Stimulated activated CD8-positive, alpha-beta memory T cell treated with anti-CD3 and anti-CD28 coated beads, Interleukin-15, amount 100 ng/mL, for 24 hours (primary cell): ENCODE results near the gene PGR.

Experiments used
- DNase-seq: peaks from one replicate; pipeline ENCODE4 v3.0.0-alpha.2; 2020; ENCODE audit warnings: low read depth

PGR gene

DNA sequence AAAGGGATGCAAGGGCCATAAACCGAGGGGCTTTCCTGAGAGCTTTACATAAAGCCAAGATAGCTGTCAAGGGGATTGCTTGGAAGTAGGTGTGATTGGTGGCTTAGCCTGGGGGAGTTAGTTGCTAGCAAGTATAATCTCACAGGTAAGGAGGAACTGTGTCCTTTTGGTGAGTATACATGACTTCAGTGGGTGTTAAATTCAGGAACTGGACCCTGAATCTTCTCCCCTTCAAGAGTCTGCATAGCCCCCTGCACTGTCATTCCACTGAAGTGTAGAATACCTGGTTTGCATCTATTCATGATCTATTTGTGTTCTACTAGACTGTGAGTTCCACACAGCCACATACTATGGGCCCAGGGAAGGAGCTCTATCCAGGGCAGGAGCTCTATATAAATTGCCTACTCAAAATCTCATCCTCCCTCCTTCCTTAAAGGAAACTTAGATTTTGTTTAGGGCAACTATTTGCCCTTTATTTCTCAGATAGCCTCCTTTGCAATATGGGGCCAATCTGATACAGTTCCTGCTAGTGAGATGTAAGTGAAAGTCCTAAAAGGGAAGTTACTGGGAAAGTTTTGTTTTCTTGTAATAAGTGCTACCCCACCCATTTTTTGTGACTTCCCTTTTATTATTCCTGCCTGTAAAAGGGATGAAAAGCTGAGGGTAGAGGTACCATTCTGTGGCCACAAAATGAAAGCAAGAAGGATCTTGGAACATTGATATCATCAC lies 120.5 kb downstream of the PGR start:
- DNase-seq: no peak

DNA sequence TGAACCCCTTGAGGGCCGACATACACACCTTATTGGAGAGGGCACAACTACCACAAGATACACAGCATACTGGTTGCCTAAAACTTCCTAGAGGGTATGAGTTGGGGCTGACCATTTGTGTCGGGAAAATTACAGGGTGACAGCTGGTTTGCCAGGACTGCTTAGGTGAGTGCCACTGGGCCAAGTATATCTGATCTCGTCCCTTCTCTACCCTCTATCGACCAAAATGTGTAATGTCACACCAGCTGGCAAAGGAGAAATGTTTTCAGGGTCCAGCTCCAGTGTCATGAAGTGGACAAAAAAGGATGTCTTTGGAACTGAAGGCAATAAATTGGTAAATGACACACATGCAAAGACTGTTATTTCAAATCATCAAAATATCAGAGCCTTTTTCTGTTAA lies 126.1 kb downstream of the PGR start:
- DNase-seq: no peak

DNA sequence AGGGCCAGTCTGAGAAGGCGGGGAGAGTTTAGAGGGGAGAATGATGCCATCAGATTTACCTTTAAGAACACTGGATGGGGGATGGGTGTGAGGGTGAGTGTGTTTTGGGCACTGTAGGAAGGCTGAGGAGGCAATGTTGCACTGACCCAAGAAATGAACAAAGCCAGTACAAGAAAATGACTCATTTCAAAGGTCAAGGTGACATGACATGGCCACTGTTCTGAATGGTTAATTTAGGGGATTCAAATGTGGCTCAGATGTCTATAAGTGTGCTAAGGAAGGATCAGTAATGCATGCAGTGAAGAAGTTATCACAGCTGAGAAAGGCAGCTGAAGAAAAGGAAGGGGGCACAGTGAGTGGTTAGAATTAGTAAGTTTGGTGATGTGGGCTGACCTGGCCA lies 129.9 kb downstream of the PGR start:
- no peak for DNase-seq

DNA sequence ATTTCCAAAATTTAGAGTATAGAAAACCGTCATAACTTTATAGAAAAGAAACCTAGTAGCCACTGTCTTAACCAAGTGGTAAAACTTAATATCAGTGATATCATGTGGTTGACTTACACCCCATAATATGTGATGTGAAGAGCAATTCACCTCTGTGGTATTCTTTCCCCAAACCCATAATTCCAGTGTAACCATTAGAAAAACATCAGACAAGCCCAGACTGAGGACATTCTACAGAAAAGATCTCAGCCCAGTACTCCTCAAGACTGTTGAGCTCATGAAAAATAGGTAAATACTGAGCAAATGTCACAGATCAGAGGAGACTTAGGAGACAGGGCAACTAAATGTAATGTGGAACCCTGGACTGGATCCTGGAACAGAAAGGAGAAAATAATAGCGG lies 134.6 kb downstream of the PGR start:
- no peak for DNase-seq

DNA sequence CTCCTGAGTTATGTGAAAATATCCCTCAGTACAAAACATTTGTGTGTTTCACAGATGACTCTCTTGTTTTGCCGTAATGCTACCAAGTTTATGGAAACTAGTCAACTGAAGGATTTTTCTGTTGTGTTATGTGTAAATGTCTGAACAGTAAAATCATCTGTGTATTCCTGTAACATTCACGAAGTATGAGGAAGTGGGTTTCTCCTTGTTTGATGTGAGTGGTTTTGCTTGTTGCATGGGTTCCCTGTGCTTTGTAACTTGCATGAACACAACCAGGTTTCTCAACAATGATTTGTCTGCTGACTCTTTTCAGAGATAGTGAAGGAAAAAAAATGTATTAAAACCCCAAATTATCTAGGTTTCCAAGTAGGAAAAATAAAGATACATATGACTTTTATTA lies 138.1 kb downstream of the PGR start:
- no peak for DNase-seq

DNA sequence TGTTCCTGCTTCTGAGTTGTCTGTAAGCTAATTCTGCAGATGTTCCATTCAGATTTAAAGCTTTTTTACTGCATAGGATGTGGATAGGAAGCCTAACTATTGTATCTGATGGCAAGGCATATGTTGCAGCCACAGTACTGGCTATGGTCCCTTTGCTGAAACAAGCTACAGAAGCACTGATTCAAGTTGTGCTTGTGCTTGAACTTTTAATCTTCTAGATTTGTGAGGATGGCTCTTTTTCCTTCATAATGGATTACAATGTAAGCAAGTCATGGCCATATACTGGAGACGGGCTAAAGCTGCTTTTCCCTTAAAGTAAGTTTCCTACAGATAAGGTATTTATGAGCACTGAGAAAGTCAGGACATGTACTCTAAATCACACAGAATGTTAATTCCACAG lies 138.7 kb downstream of the PGR start:
- no peak for DNase-seq

DNA sequence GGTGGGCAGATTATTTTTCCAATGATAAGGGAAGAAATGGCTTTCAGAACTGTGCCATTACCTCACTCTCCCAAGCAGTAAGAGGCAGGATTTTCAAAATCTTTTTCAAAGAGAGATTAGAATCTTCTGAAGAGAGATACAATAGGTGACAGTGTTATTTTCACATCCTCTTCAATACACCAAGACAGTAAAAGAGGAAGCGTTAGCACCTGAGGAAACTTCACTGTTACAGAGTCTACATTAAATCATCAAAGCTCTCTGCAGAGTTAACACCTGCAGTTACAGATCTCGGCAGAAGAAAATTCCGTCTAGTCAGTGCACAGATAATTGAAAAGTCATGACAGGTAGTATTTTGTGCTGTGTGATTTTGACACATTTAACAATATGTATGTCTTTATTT lies 144.9 kb downstream of the PGR start:
- DNase-seq: no peak

DNA sequence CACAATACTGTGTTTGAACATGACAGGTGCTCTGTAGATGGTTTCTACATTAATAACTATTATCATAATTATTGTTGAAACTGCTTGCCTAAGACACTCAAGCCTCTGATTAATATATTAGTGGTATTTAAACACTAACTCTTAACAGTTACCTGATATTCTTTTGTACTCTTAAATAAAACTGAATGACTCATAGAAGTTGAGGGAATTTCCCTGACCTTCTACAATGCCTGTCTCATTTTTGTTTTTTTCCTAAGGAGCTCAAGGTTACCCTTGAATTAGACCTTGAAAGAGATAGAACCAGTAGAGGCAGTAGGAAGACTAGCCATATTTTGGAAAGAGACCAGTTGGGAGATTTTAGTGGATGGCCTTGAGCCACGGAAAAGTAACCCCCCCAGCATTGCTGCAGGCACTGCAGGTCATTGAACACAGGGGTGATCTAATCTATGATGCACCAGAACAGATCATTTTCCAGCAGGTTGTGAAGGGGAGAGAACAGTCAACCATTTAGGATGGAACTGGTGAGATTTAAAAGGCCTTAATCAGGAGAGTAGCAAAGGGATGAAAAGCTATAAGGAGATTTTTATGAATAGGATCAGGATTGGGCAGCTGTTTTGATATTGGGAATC lies 148.3 kb downstream of the PGR start:
- no peak for DNase-seq

DNA sequence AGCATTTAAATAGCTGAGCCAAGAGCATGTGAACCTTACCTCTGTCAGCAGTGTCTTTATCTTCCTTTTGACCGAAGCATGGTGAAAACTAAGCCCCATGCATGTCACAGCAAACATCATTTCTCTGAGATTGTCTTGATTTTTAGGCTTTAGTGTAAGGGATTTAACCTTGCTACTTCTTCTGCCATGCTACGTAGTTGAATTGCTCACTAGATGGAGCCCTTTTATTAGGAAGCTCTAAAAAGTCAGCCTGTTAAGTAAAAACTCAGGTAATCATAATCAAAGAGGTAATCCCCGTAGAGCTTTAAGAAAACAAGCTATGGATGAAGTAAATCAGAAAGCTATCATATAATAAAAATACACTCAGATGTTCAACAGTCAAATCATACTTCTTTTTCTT lies 149.5 kb downstream of the PGR start:
- no peak for DNase-seq
